Stimulated activated CD4-positive, alpha-beta T cell treated with anti-CD3 and anti-CD28 coated beads, Interleukin-12 subunit alpha, Interleukin-12 subunit beta, amount 100 ng/mL, for 4 hours (primary cell): ENCODE results near the gene JAKMIP1.

Experiments
- DNase-seq: peaks from one replicate; pipeline ENCODE4 v3.0.0-alpha.2; 2020

Gene JAKMIP1

DNA sequence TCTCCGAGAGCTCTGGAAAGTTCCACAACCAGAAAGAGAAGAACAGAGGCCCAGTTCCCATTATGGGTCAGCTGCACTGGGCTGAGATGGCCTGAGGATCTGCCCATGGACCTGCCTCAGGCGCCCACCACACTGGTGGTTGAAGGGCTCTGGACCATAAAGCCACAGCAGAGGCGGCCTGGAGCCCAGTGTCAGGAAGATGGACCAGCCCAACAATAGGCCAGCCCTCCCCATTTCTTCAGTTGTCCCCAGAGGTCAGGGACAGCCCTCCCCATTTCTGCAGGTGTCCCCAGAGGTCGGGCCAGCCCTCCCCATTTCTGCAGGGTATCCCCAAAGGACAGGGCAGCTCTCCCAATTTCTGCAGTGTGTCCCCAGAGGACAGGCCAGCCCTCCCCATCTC lies 144.9 kb downstream of the JAKMIP1 start:
- DNase-seq = no peak

DNA sequence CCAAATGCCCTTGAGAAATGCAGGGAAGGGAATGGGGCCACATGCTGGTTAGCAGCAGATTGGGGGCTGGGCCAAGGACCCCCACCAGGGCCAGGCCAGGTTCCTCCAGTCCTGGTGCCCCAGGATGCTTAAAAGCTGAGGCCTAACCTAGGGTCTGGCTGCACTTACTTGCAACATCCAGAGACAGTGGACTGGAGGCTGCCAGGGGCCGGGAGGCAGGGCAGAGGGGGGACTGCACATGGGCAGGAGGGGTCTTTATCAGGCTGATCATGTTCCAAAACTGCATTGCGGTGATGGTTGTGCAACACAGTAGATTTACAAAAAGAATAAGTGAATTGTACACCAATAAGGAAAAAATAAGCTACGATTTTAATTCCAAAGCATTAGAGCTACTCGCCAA lies 145.3 kb downstream of the JAKMIP1 start:
- DNase-seq = no peak

DNA sequence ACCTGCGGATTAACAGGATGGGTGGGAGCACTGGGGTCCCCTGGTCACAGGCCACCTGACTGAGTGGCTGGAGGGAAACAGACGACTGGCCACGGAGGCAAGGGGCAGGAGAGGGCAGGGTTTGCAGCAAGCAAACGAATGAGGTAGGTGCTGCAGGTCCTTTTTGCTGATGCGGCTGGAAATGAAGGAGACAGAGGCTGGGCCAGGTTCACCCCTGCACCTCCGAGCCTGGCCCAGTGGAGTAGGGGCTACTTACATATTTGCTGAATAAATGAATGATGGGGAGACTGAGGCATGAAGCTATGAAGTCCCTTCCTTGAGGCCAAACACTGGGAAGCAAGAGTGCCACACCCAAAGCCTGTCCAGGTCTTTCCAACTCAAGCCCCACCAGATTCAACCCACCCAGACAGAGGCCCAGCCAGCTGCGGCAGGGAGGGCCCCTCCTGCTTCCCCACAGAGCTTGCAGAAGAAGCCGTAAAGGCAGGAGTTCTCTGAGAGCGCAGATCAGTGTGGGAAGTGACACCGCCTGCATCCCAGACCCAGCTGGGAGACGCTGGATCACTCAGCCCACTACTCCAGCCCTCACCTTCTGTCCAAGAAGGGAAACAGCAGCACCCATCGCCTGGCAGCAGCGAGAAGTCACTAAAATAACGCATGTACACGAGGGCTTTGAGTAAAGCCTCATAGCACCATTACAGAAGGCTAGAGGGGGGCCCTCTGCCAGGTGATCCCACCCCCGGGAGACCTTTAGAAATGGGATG lies 146.0 kb downstream of the JAKMIP1 start:
- DNase-seq = no peak

DNA sequence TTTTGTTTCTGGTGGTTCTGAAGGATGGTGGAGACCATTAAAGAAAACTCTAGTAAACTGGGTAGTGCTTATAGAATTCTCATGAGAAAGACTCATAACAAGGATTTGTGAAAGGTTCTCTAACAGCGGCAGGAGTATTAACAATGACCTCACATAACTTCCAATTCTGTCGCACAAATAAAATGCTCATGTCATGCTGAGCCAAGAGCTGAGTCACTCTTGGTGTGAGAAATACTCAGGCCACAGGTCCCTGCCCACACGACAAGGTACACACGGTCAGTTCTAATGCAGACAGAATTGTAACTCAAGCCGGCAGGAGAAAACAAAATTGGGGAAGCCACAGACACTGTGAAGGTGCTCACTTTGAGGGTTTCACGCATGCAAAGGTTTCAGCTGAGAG lies 147.7 kb downstream of the JAKMIP1 start:
- no peak for DNase-seq

DNA sequence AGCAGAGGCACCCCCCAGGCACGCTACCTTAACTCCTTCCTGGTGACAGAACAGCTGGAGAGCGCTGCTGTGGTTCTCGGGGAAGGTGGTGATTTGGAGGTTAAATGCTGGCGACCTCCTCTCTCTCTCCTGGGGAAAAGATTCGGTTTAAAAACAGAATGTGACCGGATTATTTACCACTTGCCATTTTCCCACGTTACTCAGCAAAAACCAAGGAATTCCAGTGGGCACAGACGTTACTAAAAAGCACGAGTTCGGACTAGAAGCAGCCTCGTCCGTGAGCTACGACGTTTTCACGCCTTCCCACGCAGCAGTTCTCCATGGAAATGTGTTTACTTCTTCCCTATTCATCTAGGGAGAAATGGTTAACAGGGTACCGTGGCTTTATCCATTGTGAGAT lies 149.8 kb downstream of the JAKMIP1 start:
- DNase-seq = no peak

DNA sequence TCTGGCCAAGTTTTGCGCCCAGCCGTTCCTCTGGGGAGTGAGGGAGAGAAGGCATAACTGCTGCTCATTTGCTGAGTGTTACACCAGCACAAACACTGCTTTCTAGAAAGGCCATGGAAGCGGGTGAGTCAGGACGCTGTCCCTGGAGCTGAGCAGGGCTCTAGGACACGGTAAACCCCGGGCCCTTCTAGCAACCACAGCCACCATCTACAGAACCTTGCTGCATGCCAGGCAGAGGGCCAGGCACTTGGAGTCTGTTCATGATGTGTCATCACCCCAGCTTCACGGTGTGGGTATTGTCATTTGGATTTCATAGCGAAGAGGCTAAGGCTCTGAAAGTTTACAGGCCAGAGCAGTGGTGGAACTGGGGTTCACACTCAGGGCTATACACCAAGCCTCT lies 150.4 kb downstream of the JAKMIP1 start:
- DNase-seq = no peak

DNA sequence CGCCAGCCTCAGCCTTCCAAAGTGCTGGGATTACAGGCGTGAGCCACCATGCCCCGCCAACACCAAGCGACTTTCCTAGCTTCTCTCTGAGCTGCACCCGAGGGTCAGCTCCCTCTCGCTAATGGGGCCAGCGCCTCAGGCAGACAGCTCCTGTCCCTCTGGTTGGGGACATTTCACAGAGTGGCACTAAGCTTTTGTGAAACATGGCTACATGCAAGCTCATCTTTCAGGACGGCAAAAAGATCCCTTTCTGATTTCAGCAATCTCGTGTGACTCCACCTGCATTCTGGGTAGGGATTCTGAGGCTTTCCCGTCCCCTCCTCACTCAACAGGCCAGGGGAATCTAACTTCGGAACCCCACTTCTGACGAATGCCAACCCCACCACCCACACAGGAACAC lies 151.1 kb downstream of the JAKMIP1 start:
- no peak for DNase-seq

DNA sequence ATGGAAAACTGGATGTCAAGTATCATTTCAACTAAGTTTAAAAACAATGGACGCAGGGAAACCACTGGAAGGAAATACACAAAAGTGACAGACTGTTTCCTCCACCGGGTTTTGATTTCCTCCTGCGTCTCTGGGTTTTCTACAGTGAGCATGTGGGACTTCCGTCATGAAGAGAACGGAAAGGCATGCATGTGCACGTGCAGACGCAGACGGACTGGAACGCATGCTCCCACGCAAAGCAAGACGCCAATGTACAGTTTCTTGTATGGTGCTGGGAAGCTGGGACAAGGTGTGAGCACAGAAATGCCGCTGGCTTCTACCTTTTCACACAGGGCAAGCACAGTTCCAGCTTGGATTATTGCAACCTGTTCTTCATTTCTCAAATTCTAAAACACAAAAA lies 151.8 kb downstream of the JAKMIP1 start:
- no peak for DNase-seq

DNA sequence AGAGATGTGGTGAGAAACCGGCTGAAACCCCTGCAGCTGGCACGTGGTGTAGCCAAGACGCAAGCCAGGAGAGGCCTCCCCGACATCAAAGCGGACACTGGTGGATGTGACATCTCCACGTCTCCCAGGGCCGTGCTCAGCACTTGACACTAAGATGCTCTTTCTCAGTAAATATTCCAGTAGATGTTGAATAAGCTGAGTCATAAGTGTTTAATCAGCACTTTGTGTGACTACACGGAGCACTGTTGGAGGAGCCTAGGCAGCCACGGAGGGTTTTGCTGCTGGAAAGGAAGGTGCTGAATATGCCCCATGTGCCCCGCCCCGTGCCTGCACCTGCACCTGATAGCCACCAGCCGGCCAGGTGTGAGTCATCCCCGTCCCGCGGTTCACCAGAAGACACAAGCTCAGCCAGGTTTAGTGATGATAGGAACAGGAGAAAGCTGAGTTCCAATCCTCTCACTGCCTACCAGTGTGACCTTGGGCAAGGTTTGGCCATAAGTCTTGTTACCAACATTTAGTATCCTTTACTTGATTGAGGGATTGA lies 153.1 kb downstream of the JAKMIP1 start:
- no peak for DNase-seq

DNA sequence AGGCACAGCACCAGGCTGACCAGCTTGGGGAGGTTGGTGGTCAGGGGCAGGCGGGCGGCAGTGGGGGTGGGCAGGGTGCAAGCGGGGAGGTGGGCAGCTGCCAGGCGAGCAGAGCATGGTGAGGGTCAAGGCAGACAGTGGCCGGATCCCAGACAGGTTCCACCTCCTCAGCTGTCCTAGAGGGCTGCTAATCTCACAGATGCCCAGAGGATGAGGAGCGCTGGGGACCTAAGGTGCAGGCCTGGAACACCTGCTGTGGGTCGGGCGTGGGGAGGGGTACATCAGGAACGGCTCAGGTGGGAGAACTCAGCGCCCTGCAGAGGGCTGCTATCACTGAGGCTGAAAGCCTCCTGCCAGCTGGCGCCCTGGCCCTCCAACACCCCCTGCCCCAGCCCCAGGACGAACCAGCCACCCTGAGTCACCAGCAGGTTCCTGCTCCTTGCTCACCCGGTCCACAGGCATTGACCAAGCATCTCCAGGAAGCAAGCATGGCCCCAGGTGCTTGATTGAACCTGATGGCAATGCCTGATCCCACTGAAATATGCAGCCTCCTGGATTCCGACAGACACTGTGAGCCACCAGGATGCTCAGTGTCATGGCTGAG lies 153.7 kb downstream of the JAKMIP1 start:
- DNase-seq = no peak

DNA sequence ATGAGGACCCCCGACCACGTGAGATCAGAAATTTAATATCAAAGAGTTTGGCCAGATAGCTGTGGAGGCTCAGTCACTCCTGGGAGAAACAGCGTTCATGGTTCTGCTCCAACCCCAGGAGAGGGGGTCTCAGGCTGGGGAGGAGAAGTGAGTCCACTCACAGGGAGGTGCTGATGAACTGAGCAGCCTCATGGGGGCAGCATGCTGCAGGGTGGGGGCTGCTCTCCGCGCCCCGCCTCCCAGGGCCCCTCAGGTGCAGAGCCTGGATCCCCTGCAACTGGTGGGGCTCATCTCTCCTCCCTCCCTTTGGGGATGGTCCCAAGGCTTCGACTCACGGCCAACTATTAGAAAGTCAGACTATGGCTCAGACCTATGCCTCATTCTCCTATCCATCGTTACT lies 155.5 kb downstream of the JAKMIP1 start:
- no peak for DNase-seq

DNA sequence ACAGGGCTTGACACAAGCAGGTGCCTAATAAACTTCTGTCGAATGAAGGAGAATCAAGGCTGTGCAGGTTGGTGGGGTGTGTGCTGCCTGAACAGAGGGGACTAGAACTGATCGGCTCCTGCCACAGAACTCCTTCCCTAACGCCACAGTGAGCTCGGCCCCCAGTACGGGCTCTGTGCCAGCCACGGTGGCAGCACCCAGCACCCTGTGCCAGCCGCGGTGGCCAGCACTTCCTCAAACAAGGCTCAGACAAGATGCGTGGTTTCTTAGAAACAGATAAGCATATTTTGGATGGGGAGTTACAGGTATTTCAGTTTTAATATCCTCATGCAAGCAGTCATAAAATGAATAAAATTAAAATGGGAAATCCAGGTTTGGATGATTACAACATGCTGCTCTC lies 156.1 kb downstream of the JAKMIP1 start:
- no peak for DNase-seq

DNA sequence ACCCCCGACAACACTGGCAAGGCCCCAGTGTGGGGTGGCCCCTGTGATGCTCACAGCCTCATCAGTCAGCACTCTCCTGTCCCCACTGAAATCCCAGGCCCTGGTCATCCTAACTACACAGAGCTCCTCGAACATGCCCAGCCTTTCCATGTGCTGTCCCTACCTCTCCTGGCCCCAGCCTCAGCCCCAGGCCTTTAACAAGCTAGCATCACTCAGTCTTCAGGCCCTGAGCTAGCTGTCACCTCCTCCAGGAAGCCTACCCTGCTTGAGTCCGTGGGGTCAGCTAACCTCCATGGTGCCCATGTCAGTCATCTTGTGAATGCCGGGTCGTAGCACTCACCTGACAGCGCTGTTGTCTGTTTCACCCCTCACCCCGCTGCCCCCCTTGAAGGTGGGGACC lies 156.5 kb downstream of the JAKMIP1 start:
- DNase-seq = no peak

DNA sequence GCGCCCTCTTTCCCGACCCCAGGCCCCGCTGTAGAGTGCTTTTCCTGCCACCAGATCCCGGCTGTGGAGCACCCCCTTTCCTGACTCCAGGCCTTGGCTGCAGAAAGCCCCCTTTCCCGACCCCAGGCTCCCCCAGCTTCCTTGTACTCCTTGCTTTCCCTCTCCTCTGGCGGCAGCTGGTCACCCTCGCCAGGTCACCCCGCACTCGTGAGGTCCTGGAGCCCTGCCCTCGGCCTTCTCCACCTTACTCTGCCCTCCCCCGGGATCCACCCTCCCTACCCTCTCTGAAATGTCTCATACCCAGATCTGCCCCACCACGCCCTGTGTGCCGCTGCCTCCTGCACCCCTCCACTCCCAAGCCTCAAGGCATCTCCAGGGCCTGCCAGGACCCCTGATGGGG lies 157.2 kb downstream of the JAKMIP1 start:
- no peak for DNase-seq

DNA sequence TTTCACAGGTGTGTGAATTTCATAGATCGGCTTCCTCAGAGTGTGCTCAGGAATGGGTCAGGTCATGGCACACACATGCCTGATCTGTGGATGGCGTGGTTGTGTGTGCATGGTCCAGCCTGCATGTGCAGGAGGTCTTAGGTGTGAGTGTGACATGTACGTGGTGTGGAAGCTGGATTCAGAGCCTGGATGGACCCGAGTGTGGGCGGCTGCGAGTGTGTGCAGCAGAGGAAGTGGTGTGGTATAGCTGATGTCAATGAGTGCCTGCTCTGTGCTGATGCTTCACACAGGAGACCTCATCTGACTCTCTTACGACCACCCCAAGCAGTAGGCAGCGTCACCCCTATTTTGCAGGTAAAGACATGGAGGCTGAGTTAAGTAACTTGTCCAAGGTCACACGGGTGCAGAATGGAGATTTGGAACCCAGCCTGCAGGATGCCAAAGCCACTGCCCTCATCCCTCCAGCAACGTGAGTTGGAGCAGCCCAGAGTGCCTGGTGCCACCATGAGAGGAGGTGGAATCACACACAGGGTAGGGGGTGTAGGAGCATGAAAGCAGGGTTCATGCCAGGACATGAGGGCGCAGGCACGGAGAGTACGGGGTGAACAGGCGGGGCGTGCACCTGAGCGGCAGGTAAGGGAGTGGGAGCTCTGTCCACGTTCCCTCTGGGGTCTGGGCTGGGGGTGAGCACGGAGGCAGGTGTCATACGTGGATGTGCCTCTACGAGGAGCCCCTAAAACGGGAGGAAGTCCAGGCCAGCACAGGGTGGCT lies 157.9 kb downstream of the JAKMIP1 start:
- no peak for DNase-seq

DNA sequence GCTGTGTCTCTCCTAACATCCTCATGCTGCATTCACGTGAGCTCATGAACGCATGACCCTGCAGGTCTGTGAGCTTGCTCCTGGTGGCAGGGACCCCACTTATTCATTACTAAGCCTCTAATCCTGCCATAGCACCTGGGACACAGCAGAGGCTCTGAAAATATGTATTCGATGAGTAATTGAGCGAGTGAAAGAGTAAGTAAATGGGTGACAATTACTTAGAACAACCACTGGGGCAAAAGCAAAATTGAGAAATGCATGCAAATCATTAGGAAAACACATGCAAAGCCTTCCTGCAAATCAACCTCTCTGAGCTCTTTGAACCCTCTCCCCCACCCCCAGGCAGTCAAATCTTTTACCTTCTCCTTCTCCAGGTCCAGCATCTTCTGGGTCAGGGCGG lies 158.5 kb downstream of the JAKMIP1 start:
- DNase-seq = no peak

DNA sequence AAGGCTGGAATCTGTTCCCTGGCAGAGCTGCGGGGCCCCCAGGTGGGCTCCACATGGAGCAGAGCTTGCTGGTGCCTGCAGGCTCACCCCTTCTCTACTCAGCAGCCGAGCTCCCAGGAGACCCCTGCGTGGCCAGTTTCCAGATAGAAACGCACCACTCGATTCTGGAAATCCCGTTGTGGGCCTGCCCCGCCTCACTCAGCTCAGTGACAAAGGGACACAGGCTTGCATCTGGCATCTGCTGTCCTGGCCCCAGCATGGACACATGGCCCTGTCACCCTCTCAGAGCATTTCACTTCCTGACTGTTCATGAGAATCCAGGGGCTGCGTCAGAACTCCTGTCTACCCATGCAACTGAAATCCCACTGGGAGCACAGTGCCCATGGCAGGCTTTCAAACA lies 161.6 kb downstream of the JAKMIP1 start:
- DNase-seq = no peak

DNA sequence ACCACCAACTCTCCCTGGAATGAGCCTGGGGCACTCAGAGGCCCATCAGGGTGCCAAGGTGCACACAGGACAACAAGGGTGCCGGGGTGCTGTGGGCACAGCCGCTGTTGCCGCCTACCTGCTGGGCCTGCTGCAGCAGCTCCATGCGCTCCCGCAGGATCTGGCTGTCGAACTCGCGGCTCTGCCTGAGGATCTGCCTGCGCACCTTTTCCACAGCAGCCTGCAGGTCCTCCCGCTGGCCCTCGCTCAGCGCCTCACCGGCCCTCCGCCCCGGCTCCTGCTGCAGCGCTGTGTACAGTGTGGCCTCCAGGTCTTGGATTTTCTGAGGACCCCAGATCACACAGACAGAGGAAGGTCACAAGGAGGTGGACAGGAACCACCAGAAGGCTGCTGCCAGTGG lies 164.6 kb downstream of the JAKMIP1 start:
- DNase-seq = no peak

DNA sequence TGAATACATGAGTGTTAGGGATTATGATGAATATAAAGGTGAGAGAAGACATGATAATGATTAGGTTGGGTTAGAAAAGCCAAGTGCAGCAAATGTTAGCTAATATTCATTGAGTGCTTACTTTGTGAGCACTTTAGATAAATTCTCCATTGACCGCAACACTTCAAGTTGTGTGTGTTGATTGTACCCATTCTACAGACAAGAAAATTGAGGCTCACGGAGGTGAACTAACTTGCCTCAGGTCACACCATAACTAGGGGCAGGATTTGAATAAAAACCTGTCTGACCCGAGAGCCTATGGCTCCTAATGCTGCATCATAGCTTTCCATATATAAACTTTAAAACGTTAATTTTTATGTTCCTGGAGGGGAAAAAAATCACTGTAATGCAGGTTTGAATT lies 167.0 kb downstream of the JAKMIP1 start:
- DNase-seq = no peak

DNA sequence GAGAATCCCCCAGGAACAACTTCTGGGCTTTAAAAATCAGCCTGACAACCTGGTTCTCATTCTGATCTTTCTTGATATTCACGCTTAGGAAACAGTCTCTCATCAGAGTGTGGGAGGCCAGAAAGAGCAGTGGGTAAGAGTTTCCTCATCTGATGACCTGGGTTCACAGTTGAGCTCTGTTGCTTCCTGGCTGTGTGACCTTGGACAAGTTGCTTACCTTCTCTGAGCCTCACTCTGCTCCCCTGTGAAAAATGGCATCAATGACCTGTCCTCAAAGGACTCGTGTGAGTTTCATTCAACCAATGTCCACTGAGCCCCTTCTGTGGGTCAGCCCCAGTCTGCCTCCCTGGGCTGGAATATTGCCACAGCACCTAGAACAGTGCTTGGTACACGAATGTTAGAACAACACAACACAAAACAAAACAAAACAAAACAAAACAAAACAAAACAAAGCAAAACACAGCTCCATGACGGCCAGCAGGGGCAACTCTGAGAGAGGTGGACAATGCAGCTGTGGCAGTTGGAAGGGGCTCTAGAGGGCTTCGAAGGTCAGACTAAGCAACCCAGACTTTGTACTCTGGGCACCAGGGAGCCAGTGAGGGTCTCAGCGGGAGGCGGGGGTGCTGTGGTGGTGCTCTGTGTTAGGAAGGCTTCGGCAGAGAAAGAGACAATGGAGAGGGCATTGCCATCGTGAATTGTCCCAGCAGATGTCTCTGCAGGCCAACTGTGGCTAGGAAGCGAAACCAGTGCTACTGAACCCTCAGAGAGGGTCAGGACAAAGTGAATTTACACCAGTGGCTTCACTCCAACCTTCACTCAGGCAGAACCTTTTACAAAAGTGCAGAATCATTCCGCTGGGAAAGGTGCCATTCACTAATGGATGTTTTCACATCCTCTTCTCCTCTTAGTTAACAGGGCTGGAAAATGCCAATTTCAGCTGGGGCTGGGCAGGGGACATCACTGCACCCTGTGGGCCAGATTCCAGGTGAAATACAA lies 167.8 kb downstream of the JAKMIP1 start:
- no peak for DNase-seq

DNA sequence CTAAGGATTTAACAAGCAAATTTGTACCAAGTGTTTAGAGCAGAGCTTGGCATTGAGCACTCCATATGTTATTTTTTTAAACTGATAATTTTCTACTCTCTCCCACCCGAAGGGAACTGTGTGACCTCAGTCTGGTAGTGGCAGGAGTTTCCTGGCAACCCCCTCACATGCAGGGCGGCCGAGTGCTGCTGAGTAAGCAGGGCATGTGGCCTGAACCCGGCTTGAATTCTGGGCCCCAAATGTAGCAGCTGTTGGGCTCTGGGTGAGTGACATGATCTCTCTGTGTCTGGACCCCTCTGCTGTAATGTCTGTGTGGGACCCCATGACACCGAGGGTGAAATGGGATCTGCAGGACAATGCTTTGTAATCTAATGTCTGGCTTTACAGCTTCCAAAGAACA lies 168.5 kb downstream of the JAKMIP1 start:
- DNase-seq = no peak

DNA sequence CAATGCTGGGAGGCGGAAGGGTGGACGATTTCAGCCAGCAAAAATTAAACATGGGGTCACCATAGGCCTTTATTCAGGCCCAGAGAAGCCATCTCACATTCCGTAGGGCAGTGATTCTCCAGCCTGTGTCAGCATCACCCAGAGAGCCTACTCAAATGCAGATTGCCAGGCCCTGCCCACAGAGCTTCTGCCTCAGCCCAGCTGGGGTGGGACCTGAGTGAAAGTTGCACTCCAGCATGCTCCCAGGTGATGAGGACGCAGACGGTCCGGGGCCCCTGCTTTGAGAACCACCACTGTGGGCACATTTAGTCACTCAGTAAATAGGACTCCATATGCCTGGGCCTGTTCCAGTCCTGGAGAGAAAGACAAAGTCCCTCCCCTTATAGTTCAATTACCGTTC lies 169.7 kb downstream of the JAKMIP1 start:
- DNase-seq = no peak

DNA sequence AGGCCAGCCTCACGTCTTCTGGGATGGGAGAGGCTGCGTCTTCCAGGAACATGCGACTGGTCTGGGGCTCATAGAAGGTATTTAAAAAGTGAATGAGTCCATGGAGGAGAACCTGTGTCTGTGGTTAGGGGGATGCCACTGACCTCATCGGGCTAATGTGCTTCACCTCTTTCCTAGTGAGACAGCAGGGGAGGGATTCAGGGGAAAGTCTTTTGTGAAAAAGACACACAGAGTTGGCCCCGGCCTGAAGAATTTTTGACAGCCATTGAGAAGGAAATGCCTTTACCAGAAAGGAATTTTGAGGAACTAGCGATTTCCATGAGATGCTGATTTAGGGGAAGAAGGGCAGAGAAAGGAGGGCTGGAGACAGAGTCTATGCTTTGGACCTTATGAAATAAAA lies 171.1 kb downstream of the JAKMIP1 start:
- DNase-seq = no peak
